CD14-positive monocyte (primary cell): ENCODE measurements around the gene CFAP90. TPM values are rescaled to one million over a fixed set of nuclear protein-coding genes. Genes with fewer than 3 reads are reported as not detected.
A peak's percentile ranks its signal among the peaks of the same experiment; 100 is the strongest.

Experiments used
- DNase-seq, 3 donors: peaks; one replicate each; pipeline ENCODE4 v3.0.0-alpha.2; 2011 to 2022
- H2AFZ ChIP-seq: 2 replicates; pipeline ENCODE4 v1.6.0; 2012; ENCODE audit warnings: mild to moderate bottlenecking, low read depth, low read length, inconsistent platforms; ENCODE audit not compliant: insufficient read depth, poor library complexity, severe bottlenecking
- H3K27ac ChIP-seq, 2 donors: 1 replicate in 1 of 2; 2 replicates in 1 of 2; pipeline ENCODE4 v1.5.1; 2012 to 2013; ENCODE audit warnings: low read length in 2 of 2, control low read depth in 1 of 2, inconsistent platforms in 1 of 2, low read depth in 1 of 2, mild to moderate bottlenecking in 1 of 2
- H3K27me3 ChIP-seq, 2 donors: one replicate each; pipeline versions ENCODE4 v1.6.0 to v1.6.1; 2011 to 2013; ENCODE audit warnings: low read length in 2 of 2; ENCODE audit not compliant: control insufficient read depth in 2 of 2, insufficient read depth in 2 of 2
- H3K36me3 ChIP-seq, 2 donors: replicated peaks in 1 of 2; 1 replicate in 1 of 2; 2 replicates in 1 of 2; pipeline versions ENCODE4 v1.5.1 to v1.6.1; 2012 to 2013; ENCODE audit warnings: low read length in 2 of 2, control low read depth in 1 of 2, inconsistent platforms in 1 of 2, mild to moderate bottlenecking in 1 of 2; ENCODE audit not compliant: insufficient read depth in 2 of 2, control insufficient read depth in 1 of 2
- H3K4me1 ChIP-seq, 2 donors: 1 replicate in 1 of 2; 2 replicates in 1 of 2; pipeline versions ENCODE4 v1.5.1 to v1.6.1; 2012 to 2013; ENCODE audit warnings: low read length in 2 of 2, control low read depth in 1 of 2, inconsistent platforms in 1 of 2, mild to moderate bottlenecking in 1 of 2, moderate library complexity in 1 of 2; ENCODE audit not compliant: insufficient read depth in 2 of 2, control insufficient read depth in 1 of 2
- H3K4me2 ChIP-seq: replicated peaks from 2 replicates; pipeline ENCODE3; 2012; ENCODE audit warnings: low read length, moderate library complexity, mild to moderate bottlenecking; ENCODE audit not compliant: poor library complexity, severe bottlenecking; ENCODE audit errors: extremely low read depth
- H3K4me3 ChIP-seq, 3 experiments: fragments of 200-600 bp in 1 of 3; sonication (generic) in 1 of 3; replicated peaks in 1 of 3; 1 replicate in 2 of 3; 2 replicates in 1 of 3; pipeline ENCODE4 v1.5.1; 2011 to 2013; ENCODE audit warnings: low read length in 3 of 3, mild to moderate bottlenecking in 3 of 3, control low read depth in 2 of 3, low read depth in 2 of 3, inconsistent platforms in 1 of 3, moderate library complexity in 1 of 3
- H3K79me2 ChIP-seq: 2 replicates; pipeline ENCODE4 v1.6.0; 2012; ENCODE audit warnings: mild to moderate bottlenecking, control low read depth, inconsistent platforms, low read length, moderate library complexity; ENCODE audit not compliant: insufficient read depth
- H3K9ac ChIP-seq: 2 replicates; pipeline ENCODE4 v1.6.0; 2017; ENCODE audit warnings: low read length, mild to moderate bottlenecking; ENCODE audit not compliant: insufficient read depth, poor library complexity, severe bottlenecking
- H3K9me3 ChIP-seq, 2 donors: replicated peaks in 1 of 2; 1 replicate in 1 of 2; 2 replicates in 1 of 2; pipeline versions ENCODE4 v1.5.1 to v1.6.1; 2012 to 2013; ENCODE audit warnings: low read length in 2 of 2, control low read depth in 1 of 2; ENCODE audit not compliant: control insufficient read depth in 1 of 2, insufficient read depth in 1 of 2
- H4K20me1 ChIP-seq: 2 replicates; pipeline ENCODE4 v1.6.0; 2012; ENCODE audit warnings: mild to moderate bottlenecking, low read length, control low read depth, moderate library complexity; ENCODE audit not compliant: insufficient read depth
- H3K27ac Mint-ChIP-seq, 7 donors: one replicate each; pipeline ENCODE4 v1.8.0; 2020; ENCODE audit warnings: mild to moderate bottlenecking in 7 of 7, mixed read lengths in 7 of 7, moderate library complexity in 6 of 7, inconsistent platforms in 2 of 7
- H3K27me3 Mint-ChIP-seq, 3 donors: one replicate each; pipeline ENCODE4 v1.8.0; 2021 to 2022; ENCODE audit warnings: low read depth in 3 of 3, mild to moderate bottlenecking in 3 of 3, mixed read lengths in 3 of 3, moderate library complexity in 3 of 3, inconsistent platforms in 1 of 3
- H3K36me3 Mint-ChIP-seq, 2 donors: one replicate each; pipeline ENCODE4 v1.8.0; 2020; ENCODE audit warnings: mixed read lengths in 2 of 2, inconsistent platforms in 1 of 2, mild to moderate bottlenecking in 1 of 2
- H3K4me1 Mint-ChIP-seq: one replicate; pipeline ENCODE4 v1.8.0; 2020; ENCODE audit warnings: mild to moderate bottlenecking, mixed read lengths
- H3K4me3 Mint-ChIP-seq, 2 donors: one replicate each; pipeline ENCODE4 v1.8.0; 2020; ENCODE audit warnings: mild to moderate bottlenecking in 2 of 2, mixed read lengths in 2 of 2, moderate library complexity in 1 of 2
- H3K9me3 Mint-ChIP-seq, 7 donors: one replicate each; pipeline ENCODE4 v1.8.0; 2020 to 2022; ENCODE audit warnings: mixed read lengths in 7 of 7, mild to moderate bottlenecking in 6 of 7, moderate library complexity in 6 of 7, inconsistent platforms in 2 of 7
- WGBS: methylation state at CpG from one replicate; pipeline ENCODE4 v1.1.5; 2013; ENCODE audit warnings: missing lambda C conversion rate; ENCODE audit not compliant: insufficient coverage; 5-methylcytosine and 5-hydroxymethylcytosine counted together
- intact Hi-C, 2 donors: fragments of 100-400 bp; cut with micrococcal nuclease; formaldehyde crosslinking; loops; one replicate each; pipeline versions ENCODE4 v1.15.0 to v1.15.1; 2023
- polyA plus RNA-seq, 3 donors: library from polyadenylated mRNA; depleted of rRNA in 1 of 3; unstranded in 2 of 3; stranded (reverse) in 1 of 3; fragments of 300-500 nt in 2 of 3; fragments of >200 nt in 1 of 3; fragmentation: Illumina TruSeq in 2 of 3; gene quantifications; 1 replicate in 2 of 3; 2 replicates in 1 of 3; pipeline ENCODE4 v1.2.3, GENCODE V29; 2012 to 2021
- TF ChIP-seq, protein P1 (sequence below): fragments of 200-600 bp; IDR thresholded peaks from one replicate; pipeline ENCODE4 v1.8.0; 2022; ENCODE audit warnings: antibody characterized with exemption, mild to moderate bottlenecking

The CFAP90 gene
- polyA plus RNA-seq, 3 donors: not detected

DNA sequence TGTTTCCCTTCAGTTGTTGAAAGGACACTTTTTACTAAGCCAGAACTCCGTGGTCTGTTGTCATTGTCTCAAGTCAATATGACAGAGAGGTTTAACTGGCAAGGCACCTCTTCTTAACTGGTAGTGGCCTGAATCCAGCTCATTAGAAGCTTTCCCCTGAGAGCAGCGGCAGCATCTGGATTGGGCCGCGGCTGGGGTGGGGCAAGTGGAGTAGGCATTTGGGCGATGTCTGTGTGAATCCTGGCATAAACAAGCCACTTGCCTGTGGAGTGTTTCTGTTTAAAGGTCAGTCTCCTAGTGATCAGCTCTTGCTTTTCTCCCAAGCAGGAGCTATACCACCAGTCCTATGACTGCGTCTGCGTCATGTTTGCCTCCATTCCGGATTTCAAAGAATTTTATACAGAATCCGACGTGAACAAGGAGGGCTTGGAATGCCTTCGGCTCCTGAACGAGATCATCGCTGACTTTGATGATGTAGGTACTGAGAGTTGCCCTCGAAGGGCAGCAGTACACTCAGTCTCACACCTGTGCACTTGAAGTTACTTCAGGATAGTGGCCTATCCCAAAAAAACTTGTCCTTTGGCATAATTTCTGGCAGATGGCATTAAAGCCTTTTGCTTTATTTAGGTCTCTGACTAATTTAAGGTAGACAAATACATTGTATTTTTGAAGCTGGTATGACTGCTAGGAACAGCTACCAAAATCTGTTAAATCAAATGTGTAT lies 48.9 kb downstream of the CFAP90 start:
- TF ChIP-seq, protein P1, sequence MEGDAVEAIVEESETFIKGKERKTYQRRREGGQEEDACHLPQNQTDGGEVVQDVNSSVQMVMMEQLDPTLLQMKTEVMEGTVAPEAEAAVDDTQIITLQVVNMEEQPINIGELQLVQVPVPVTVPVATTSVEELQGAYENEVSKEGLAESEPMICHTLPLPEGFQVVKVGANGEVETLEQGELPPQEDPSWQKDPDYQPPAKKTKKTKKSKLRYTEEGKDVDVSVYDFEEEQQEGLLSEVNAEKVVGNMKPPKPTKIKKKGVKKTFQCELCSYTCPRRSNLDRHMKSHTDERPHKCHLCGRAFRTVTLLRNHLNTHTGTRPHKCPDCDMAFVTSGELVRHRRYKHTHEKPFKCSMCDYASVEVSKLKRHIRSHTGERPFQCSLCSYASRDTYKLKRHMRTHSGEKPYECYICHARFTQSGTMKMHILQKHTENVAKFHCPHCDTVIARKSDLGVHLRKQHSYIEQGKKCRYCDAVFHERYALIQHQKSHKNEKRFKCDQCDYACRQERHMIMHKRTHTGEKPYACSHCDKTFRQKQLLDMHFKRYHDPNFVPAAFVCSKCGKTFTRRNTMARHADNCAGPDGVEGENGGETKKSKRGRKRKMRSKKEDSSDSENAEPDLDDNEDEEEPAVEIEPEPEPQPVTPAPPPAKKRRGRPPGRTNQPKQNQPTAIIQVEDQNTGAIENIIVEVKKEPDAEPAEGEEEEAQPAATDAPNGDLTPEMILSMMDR: no peak
- peaks cover 0 to 8% (median 2%) of the 10 kb centered on the region in 3 donors for H3K27me3 Mint-ChIP-seq
- H3K4me1 Mint-ChIP-seq: peaks cover 20% of the 10 kb centered on the region
- Histone ChIP-seq H3K36me3 (no peaks in the 10 kb centered on the region), H3K4me2 (no peak overlapping the region), H3K4me1 (peaks cover 16 to 20% of the 10 kb centered on the region in 2 donors), H3K79me2 (no peaks in the 10 kb centered on the region), H3K27me3 (no peaks in the 10 kb centered on the region), H2AFZ (no peak overlapping the region), H3K9me3 (peaks cover 0 to 3% of the 10 kb centered on the region in 2 donors), H3K4me3 (no peak overlapping the region), H3K9ac (no peak overlapping the region), H4K20me1 (no peaks in the 10 kb centered on the region), H3K27ac (peak overlapping the region in 1 of 2 donors; percentile 42)
- DNase-seq: no peak
- no peak overlapping the region for H3K4me3 Mint-ChIP-seq
- H3K27ac Mint-ChIP-seq: peak overlapping the region in 6 of 7 donors; percentile 53 to 86 (median 73)
- intact Hi-C loops: no loop called here
- WGBS: 91% methylated on average over 14 of the region's 14 CpGs
- H3K9me3 Mint-ChIP-seq: peaks cover 0 to 5% (median 2%) of the 10 kb centered on the region in 7 donors
- H3K36me3 Mint-ChIP-seq: no peaks in the 10 kb centered on the region

DNA sequence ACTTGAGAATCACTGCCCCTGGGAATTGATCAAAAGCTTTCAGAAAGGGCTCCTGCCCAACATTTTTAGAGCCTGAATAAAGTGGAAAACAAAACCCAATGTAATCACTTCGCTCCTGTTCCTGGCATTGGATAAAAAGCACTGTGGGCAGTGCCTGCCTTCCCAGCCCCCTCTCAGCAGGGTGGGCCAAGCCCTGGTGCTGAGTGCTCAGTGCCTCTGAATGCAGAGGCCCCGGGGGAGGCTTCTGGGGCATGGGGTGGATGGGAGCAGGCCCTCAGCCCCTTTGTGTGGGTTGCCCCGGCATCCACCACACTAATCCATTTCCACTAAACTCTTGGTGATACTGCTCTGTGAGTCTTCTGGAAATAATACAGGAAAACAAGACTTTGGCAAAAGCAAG lies 55.6 kb downstream of the CFAP90 start:
- no peak overlapping the region for H3K4me3 Mint-ChIP-seq

More for the DNA sequence above, 55.6 kb downstream of the CFAP90 start:
- no peaks in the 10 kb centered on the region for H3K4me1 Mint-ChIP-seq
- WGBS: no CpG with 5 or more reads among the region's 3 CpGs
- H2AFZ ChIP-seq: no peak overlapping the region
- TF ChIP-seq, protein P1: no peak
- no peaks in the 10 kb centered on the region for H3K9me3 ChIP-seq
- H3K4me2 ChIP-seq: no peak overlapping the region
- H3K27ac ChIP-seq: no peak overlapping the region
- no peaks in the 10 kb centered on the region for H3K27me3 ChIP-seq
- no peak overlapping the region for H3K27ac Mint-ChIP-seq
- no peak overlapping the region for H3K9ac ChIP-seq
- no peaks in the 10 kb centered on the region for H4K20me1 ChIP-seq
- H3K27me3 Mint-ChIP-seq: peaks cover 4 to 11% (median 7%) of the 10 kb centered on the region in 3 donors
- no peaks in the 10 kb centered on the region for H3K36me3 ChIP-seq
- H3K9me3 Mint-ChIP-seq: peaks cover 0 to 2% (median 0%) of the 10 kb centered on the region in 7 donors
- DNase-seq: no peak
- H3K4me3 ChIP-seq: no peak overlapping the region
- no peaks in the 10 kb centered on the region for H3K36me3 Mint-ChIP-seq
- H3K4me1 ChIP-seq: no peaks in the 10 kb centered on the region
- intact Hi-C loops: no loop called here
- no peaks in the 10 kb centered on the region for H3K79me2 ChIP-seq
